ENCODE results near the gene PSD. TPM values are rescaled to one million over a fixed set of nuclear protein-coding genes. Genes with fewer than 3 reads are reported as not detected.

PSD gene
- total RNA-seq, 6 experiments from 2014 or later: 0.37 to 1.4 (median 0.69) TPM

- H3K27ac Mint-ChIP-seq: no peak overlapping the region
- H3K36me3 Mint-ChIP-seq (ENCODE audit: low read depth): no peaks in the 10 kb centered on the region
- TF ChIP-seq CTCF (IDR thresholded peaks at IDR 0.05): no peak
- no peak overlapping the region; the same call in 1 of the 2 replicates for H3K4me3 Mint-ChIP-seq
- H3K4me1 Mint-ChIP-seq (ENCODE audit: low read depth): peaks cover 46% of the 10 kb centered on the region
- peaks cover 2% of the 10 kb centered on the region; the same call in 1 of the 2 replicates for H3K27me3 Mint-ChIP-seq (ENCODE audit: insufficient read depth)
- no peak for DNase-seq
- H3K9me3 Mint-ChIP-seq: no peaks in the 10 kb centered on the region
Observed at GRCh38 chr10:102397222-102398171, 21.1 kb downstream of the PSD start.

- Mint-ChIP-seq H3K9me3 (no peaks in the 10 kb centered on the region), H3K4me3 (peak overlapping the region; percentile 86; the same call in 1 of the 2 replicates), H3K27ac (no peak overlapping the region), H3K4me1 (ENCODE audit: low read depth) (peaks cover 39% of the 10 kb centered on the region), H3K27me3 (ENCODE audit: insufficient read depth) (peaks cover 2% of the 10 kb centered on the region; the same call in 1 of the 2 replicates), H3K36me3 (ENCODE audit: low read depth) (no peaks in the 10 kb centered on the region)
- TF ChIP-seq CTCF (IDR thresholded peaks at IDR 0.05): no peak
- DNase-seq: no peak
Observed at GRCh38 chr10:102396730-102397151, 21.8 kb downstream of the PSD start.

- Mint-ChIP-seq H3K27me3 (ENCODE audit: insufficient read depth) (peaks cover 2% of the 10 kb centered on the region; the same call in 1 of the 2 replicates), H3K4me3 (peak overlapping the region; percentile 86), H3K4me1 (ENCODE audit: low read depth) (peaks cover 34% of the 10 kb centered on the region), H3K36me3 (ENCODE audit: low read depth) (no peaks in the 10 kb centered on the region), H3K9me3 (no peaks in the 10 kb centered on the region), H3K27ac (peak overlapping the region; percentile 81; the same call in 1 of the 2 replicates)
- DNase-seq: no peak
- no peak for TF ChIP-seq CTCF (IDR thresholded peaks at IDR 0.05)
Observed at GRCh38 chr10:102396317-102396650, 22.3 kb downstream of the PSD start.

GRCh38 chr10:102395400-102396316, 22.9 kb downstream of the PSD start, which contains the start of gene NFKB2:
NFKB2 (plus strand) TSS chr10:102395705; CDS start chr10:102395960, 255 bp downstream.
- Mint-ChIP-seq H3K36me3 (ENCODE audit: low read depth) (no peaks in the 10 kb centered on the region), H3K27me3 (ENCODE audit: insufficient read depth) (peaks cover 2% of the 10 kb centered on the region; the same call in 1 of the 2 replicates)

More at GRCh38 chr10:102395400-102396316, 22.9 kb downstream of the PSD start, which contains the start of gene NFKB2:
- Mint-ChIP-seq H3K9me3 (no peaks in the 10 kb centered on the region), H3K27ac (peak within 1 kb of the TSS; percentile 92), H3K4me1 (ENCODE audit: low read depth) (peaks cover 34% of the 10 kb centered on the region), H3K4me3 (peak within 1 kb of the TSS; percentile 86)
- peak; percentile 65 for DNase-seq
- no peak for TF ChIP-seq CTCF (IDR thresholded peaks at IDR 0.05)
